ENCODE measurements around the gene CAPN3. TPM values are rescaled to one million over a fixed set of nuclear protein-coding genes. Genes with fewer than 3 reads are reported as not detected.
A peak's percentile ranks its signal among the peaks of the same experiment; 100 is the strongest.

Gene CAPN3
- total RNA-seq, 3 donors from 2014 or later (not counting 1 experiment from before 2014, with no cell fraction given), result 5.5 to 10.8 (median 6.8) TPM

DNA sequence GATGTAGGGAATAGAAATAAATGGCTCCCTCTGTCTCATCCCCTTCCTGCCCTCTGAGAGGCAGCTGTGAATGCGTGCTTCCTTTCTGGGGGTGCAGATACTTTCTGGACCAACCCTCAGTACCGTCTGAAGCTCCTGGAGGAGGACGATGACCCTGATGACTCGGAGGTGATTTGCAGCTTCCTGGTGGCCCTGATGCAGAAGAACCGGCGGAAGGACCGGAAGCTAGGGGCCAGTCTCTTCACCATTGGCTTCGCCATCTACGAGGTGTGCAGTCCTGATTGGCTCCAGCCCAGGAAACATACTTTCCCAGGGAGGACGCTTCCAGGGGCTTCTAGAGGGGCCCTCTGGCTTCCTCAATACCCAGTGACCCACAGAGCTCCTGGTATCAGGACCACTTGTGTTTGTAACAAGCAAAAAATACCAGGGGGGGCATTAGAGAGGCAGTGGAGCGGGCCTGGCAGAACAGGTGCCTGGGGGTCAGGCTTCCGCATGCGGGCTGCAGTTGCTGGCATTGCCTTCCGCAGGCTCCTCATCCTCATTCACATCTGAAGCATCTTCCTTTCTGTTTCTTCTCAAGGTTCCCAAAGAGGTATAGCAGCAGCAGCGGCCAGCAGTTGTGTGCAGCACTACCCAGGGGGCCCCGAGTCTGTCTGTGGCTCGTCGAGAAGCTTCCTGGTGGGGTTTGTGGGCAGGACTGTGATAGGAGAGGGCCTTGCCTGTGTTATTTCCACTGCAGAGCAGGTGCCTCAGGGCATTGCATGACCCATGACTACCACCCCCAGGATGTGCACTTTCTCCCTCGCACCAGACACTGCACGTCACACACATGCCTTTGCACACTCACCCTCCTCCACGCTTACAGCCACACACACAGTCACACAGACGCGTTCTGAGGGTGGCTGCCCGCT, 42.5 kb downstream of the CAPN3 start:
- Histone ChIP-seq H3K9me3 (ENCODE audit: control insufficient read depth, insufficient read depth, low read length) (no peaks in the 10 kb centered on the region), H3K36me3 (ENCODE audit: control insufficient read depth, insufficient read depth, low read length) (no peaks in the 10 kb centered on the region), H3K27ac (ENCODE audit: low read length) (peak overlapping the region; percentile 52), H3K4me1 (ENCODE audit: control insufficient read depth, insufficient read depth, low read length) (peaks cover 22% of the 10 kb centered on the region), H3K4me3 (ENCODE audit: low read length) (peak overlapping the region; percentile 9), H3K27me3 (ENCODE audit: control insufficient read depth, insufficient read depth, low read length) (no peaks in the 10 kb centered on the region)
- H3K36me3 Mint-ChIP-seq, result no peaks in the 10 kb centered on the region
- DNase-seq (peak; percentile 30 to 41), ATAC-seq (peak; percentile 70 to 95 (median 85))
- TF ChIP-seq, protein P1, sequence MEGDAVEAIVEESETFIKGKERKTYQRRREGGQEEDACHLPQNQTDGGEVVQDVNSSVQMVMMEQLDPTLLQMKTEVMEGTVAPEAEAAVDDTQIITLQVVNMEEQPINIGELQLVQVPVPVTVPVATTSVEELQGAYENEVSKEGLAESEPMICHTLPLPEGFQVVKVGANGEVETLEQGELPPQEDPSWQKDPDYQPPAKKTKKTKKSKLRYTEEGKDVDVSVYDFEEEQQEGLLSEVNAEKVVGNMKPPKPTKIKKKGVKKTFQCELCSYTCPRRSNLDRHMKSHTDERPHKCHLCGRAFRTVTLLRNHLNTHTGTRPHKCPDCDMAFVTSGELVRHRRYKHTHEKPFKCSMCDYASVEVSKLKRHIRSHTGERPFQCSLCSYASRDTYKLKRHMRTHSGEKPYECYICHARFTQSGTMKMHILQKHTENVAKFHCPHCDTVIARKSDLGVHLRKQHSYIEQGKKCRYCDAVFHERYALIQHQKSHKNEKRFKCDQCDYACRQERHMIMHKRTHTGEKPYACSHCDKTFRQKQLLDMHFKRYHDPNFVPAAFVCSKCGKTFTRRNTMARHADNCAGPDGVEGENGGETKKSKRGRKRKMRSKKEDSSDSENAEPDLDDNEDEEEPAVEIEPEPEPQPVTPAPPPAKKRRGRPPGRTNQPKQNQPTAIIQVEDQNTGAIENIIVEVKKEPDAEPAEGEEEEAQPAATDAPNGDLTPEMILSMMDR (IDR thresholded peaks at IDR 0.05), result no peak
- peak overlapping the region; percentile 86 to 89 for H3K27ac Mint-ChIP-seq
- intact Hi-C loops (cut with micrococcal nuclease), result no loop called here
- H3K27me3 Mint-ChIP-seq (ENCODE audit: low read depth in 2 of 2), result no peaks in the 10 kb centered on the region
- H3K4me3 Mint-ChIP-seq, result peak overlapping the region; percentile 81
- H3K9me3 Mint-ChIP-seq, result no peaks in the 10 kb centered on the region
- WGBS (ENCODE audit: insufficient coverage), result 61% methylated on average over 24 of the region's 24 CpGs
- H3K4me1 Mint-ChIP-seq, result peaks cover 30 to 35% of the 10 kb centered on the region in 2 donors

DNA sequence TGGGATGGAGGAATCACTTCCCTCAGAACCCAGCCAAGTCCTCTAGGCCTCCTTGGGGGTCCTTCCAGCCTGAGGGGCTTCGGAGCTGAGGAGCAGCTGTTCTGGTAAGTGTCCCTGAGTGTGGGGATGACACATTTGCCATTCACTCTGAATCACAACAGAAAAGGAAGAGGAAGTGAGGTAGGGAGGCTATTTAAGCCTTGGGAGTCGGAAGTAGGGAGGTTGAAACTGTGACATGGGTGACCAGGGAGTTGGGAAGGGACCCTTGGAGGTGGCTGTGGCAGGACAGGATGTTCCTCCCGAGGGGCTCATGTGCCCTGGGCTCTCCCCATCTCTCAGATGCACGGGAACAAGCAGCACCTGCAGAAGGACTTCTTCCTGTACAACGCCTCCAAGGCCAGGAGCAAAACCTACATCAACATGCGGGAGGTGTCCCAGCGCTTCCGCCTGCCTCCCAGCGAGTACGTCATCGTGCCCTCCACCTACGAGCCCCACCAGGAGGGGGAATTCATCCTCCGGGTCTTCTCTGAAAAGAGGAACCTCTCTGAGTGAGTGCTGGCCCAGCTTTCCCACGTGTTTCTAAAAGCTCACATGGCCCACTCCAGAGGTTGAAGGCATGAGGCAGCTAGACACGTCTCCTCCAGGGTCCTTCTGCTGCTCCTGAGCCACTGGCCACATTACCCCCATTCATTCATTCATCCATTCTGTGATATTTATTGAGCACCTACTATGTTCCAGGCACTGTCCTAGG, 43.3 kb downstream of the CAPN3 start:
- Histone ChIP-seq H3K27ac (ENCODE audit: low read length) (peak overlapping the region; percentile 52), H3K27me3 (ENCODE audit: control insufficient read depth, insufficient read depth, low read length) (no peaks in the 10 kb centered on the region), H3K9me3 (ENCODE audit: control insufficient read depth, insufficient read depth, low read length) (no peaks in the 10 kb centered on the region), H3K36me3 (ENCODE audit: control insufficient read depth, insufficient read depth, low read length) (no peaks in the 10 kb centered on the region), H3K4me3 (ENCODE audit: low read length) (no peak overlapping the region), H3K4me1 (ENCODE audit: control insufficient read depth, insufficient read depth, low read length) (peaks cover 22% of the 10 kb centered on the region)
- intact Hi-C loops (cut with micrococcal nuclease), result no loop called here
- TF ChIP-seq, protein P1 (IDR thresholded peaks at IDR 0.05), result no peak
- Mint-ChIP-seq H3K9me3 (no peaks in the 10 kb centered on the region), H3K36me3 (no peaks in the 10 kb centered on the region), H3K4me1 (peaks cover 26 to 30% of the 10 kb centered on the region in 2 donors), H3K27ac (peak overlapping the region; percentile 86 to 89), H3K4me3 (peak overlapping the region; percentile 81), H3K27me3 (ENCODE audit: low read depth in 2 of 2) (no peaks in the 10 kb centered on the region)
- DNase-seq, result peak in 1 of 2 donors; percentile 7
- peak in 1 of 3 donors; percentile 40 for ATAC-seq
- WGBS (ENCODE audit: insufficient coverage), result 88% methylated on average over 15 of the region's 15 CpGs

DNA sequence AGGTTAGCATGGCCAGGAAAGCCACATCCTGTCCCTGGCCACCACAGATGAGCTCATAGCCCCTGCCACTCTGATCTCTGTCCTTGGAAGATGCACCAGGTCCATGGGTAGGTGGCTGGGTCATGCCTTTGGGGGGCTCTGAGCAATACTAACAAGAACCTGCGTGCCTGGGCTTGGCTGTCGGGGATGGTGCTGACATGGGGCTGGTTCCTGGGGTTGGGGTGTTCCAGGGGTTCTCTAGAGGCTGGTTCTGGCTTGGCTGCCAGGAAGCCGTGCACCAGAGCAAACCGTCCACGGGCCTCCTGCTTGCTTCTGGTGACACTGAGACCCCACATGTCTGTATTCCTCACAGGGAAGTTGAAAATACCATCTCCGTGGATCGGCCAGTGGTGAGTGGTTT, 44.1 kb downstream of the CAPN3 start:
- DNase-seq (no peak), ATAC-seq (no peak)
- Histone ChIP-seq H3K9me3 (ENCODE audit: control insufficient read depth, insufficient read depth, low read length) (no peaks in the 10 kb centered on the region), H3K27me3 (ENCODE audit: control insufficient read depth, insufficient read depth, low read length) (no peaks in the 10 kb centered on the region), H3K4me1 (ENCODE audit: control insufficient read depth, insufficient read depth, low read length) (peaks cover 22% of the 10 kb centered on the region), H3K36me3 (ENCODE audit: control insufficient read depth, insufficient read depth, low read length) (no peaks in the 10 kb centered on the region), H3K27ac (ENCODE audit: low read length) (no peak overlapping the region), H3K4me3 (ENCODE audit: low read length) (no peak overlapping the region)
- Mint-ChIP-seq H3K9me3 (no peaks in the 10 kb centered on the region), H3K36me3 (no peaks in the 10 kb centered on the region), H3K4me1 (peaks cover 26 to 30% of the 10 kb centered on the region in 2 donors), H3K4me3 (no peak overlapping the region), H3K27ac (peak overlapping the region in 1 of 2 donors; percentile 89), H3K27me3 (ENCODE audit: low read depth in 2 of 2) (no peaks in the 10 kb centered on the region)
- 96% methylated on average over 7 of the region's 7 CpGs for WGBS (ENCODE audit: insufficient coverage)
- TF ChIP-seq, protein P1 (IDR thresholded peaks at IDR 0.05), result no peak
- intact Hi-C loops (cut with micrococcal nuclease), result no loop called here

Data from natural killer cell (primary cell).